CD4-positive, alpha-beta T cell treated with Interleukin-10 for 1 hour (primary cell): ENCODE results near the gene ZNF343.

ENCODE experiments used
- DNase-seq: peaks from one replicate; pipeline ENCODE4 v3.0.0-alpha.2; 2020

Gene ZNF343

DNA sequence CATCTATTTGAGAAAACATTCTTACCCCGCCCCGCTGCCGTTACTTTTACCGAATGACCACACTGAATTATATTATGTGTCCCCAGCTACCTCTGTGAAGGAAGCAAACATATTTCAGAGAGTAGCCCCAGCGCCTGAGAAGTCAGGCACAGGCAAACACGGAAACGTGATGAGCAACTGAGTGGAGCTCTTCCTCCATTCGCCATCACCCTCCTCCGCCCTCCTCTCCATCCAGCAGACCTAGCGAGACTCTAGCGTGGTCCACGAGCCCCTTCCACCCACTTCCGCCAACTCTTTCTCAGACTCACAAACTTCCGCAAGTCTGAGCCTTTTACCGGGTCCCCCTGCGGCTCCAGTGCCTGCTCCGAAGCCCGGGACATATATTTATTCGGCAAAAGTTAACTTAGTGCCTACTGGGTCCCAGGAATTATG, 38.7 kb downstream of the ZNF343 start:
- DNase-seq: peak; percentile 73

- DNase-seq: no peak
These were observed 39.9 kb downstream of the ZNF343 start for GRCh38 chr20:2468581-2469407.

DNA sequence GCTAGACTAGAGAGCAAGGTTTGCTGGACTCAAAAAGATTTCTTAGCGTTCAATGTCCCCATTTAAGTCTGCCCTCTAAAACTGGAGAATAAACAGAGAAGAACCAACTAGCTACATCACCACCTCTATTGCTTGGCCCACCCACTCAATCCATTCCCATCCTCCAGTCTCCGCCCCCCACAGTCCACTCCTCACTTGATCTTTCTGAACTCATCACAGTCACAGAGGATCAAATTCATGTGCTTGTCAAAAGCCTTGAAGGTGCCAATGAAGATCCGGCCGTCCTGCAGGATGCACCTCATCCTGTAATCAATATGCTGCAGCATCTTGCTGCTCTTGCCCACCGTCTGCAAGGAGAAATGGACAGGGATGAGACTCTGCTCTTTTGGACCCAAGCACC, 41.3 kb downstream of the ZNF343 start:
- no peak for DNase-seq

GRCh38 chr20:2465100-2465499, 43.6 kb downstream of the ZNF343 start:
- no peak for DNase-seq

DNA sequence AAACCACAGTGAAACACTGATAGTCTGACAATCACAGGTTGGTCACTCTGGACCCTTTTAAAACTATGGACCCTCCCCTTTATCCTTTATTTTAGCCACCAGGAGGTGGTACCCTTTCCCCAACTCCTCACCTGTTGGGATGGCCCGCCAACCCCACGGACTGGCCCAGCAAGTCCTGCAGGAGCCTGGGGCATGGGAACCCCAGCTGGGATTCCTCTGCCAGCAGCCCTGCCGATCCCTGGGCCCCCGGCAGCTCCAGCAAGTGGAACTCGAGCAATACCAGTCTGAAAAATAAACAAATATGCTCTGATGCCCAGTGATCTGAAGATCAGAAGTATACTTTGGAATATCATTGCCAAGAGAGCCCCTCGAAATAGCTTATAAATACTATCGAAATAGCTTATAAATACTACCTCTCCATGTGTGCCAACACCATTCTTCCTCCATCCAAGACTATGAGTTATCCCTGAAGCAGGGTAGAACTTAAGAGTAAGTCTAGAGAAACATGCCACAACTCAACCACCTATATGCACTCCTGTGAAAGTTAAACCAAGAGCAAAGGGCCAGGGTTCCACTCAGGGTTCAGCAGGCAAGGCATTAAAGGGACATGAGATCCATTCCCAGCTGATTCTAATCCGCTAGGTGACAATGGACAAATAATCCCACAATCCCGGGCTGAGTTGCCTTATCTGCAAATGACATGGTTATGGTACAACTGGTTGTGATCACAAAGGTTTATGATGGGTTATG, 44.9 kb downstream of the ZNF343 start:
- DNase-seq: no peak

DNA sequence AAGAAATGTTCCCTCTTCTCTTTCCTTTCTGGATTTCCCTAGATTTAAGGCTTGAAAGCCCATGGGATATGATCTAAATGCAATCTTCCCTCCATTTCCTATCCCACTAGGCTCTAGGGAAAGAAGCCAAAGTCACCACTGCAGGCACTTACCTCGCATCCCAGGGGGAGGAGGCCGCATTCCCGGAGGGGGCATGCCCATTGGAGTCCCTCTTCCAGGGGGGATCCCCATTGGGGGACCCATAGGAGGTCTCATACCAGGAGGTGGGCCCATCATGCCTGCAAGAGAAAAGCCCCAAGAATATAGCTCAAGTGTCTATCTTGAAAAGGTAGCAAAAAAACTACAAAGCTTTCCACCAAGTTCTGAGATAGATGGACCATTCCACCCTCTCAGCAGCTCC, 46.2 kb downstream of the ZNF343 start:
- no peak for DNase-seq

GRCh38 chr20:2460752-2461424, 47.8 kb downstream of the ZNF343 start:
- DNase-seq: no peak

DNA sequence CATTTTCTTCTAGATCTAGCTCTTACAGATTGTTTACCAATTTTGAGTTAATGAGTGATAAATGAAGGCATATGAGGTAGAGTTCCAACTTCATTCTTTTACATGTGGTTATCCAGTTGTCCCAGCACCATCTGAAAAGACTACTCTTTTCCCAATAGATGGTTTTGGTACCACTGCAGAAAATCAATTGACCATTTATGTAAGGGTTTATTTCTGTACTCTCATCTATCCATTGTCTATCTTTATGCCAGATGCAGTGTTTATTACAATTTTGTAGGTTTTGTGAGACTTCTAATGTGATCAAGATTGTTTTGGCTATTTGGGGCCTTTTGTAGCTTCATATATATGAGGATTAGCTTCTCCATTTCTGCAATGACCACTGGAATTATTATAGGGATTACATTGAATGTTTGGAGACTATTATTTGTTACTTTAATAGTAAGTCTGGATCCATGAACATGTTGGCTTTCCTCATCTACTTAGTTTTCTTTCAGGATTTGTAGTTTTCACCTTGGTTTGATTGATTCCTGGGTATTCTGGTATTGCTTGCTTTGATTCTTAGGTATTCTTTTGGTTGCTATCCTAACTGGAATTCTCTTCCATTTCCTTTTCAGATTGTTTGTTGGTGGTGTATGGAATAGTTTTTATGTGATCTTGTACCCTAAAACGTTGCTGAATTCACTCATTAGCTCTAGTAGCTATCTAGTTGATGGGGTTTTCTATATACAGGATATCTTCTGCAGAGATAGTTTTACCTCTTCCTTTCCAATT, 48.5 kb downstream of the ZNF343 start:
- no peak for DNase-seq

GRCh38 chr20:2458919-2459499, 49.7 kb downstream of the ZNF343 start:
- DNase-seq: no peak

DNA sequence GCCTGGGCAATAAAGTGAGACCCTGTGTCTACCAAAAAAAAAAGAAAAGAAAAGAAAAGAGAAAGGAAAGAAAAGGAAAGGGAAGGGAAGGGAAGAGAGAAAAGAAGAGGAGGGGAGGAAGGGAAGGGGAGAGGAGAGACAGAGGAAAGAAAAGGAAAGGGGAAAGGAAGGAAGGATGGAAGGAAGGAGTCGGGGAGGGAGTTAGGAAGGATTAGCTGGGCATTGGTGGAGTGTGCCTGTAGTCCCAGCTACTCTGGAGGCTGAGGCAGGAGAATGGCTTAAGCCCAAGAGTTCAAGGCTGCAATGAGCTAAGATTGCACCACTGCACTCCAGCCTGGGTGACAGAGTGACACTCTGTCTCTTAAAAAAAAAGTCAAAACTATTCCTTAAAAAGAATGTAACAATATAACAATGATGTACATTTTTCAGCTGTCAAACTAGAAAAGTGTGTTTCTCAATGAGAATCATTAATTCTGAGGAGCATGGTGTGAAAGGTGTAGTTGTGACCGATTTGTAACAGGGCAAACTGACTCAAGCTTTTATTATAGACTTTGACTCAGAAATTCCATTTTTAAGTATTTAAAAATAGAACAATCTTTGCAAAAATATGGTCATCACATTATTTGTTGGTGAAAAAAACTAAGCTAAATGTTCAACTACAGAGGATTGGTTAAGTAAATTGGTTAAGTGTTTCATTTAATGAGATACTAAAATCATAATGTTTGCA, 52.8 kb downstream of the ZNF343 start:
- DNase-seq: no peak

DNA sequence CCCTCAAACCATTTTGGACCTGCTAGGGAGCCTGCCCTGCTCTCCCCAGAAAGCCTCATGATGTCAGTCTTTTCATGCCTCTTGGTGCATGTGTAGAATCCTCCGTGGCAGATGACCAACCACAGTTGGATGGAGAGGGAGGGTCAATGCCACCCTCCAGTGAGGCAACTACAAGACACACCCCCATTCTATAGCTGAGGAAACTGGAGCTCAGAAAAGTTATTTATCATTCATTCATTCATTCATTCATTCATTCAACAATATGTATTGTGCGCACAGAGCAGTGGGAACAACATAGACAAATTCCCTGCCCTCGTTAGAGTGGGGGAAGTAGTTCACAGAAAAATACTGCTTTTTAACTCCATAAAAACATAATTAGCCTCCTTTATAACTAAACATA, 54.9 kb downstream of the ZNF343 start:
- DNase-seq: no peak

- DNase-seq: peak; percentile 67
These were observed 56.6 kb downstream of the ZNF343 start for GRCh38 chr20:2451939-2452732.

- DNase-seq: no peak
These were observed 57.3 kb downstream of the ZNF343 start for GRCh38 chr20:2451422-2451821.

- DNase-seq: no peak
These were observed 59.3 kb downstream of the ZNF343 start for GRCh38 chr20:2449386-2449785.

DNA sequence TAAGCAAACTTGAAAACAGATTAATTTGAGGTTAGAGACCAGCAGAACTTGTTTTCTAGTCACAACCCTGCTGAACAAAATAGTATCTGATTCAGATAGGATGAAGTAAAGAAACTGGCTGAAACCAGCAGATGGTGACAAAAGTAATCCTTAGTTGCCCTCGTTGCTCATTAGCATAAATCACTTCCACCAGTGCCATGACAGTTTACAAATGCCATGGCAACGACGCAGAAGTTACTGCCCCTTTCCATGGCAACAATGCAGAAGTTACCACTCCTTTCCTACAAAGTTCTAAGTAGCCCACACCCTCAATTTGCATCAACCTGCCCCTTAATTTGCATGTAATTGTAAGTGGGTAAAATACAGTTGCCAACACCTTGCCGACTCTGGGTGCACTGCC, 61.9 kb downstream of the ZNF343 start:
- DNase-seq: no peak
